NCI-H446 treated with DMSO at 0.1 percent for 48 hours (cell line): ENCODE data around the gene IL22RA2.

ENCODE experiments used
- DNase-seq: peaks from one replicate; lab custom pipeline; 2025; lab: John Stamatoyannopoulos, UW

The IL22RA2 gene

GRCh38 chr6:137166247-137167098 lies 7.0 kb downstream of the IL22RA2 start:
- DNase-seq: no peak

- no peak for DNase-seq
Measured at GRCh38 chr6:137165375-137166246, 7.8 kb downstream of the IL22RA2 start.

GRCh38 chr6:137163732-137164318 lies 9.6 kb downstream of the IL22RA2 start:
- no peak for DNase-seq

- DNase-seq: no peak
Measured at GRCh38 chr6:137162692-137163306, 10.6 kb downstream of the IL22RA2 start.

- DNase-seq: peak; percentile 45
Measured at GRCh38 chr6:137161949-137162348, 11.5 kb downstream of the IL22RA2 start.

- no peak for DNase-seq
Measured at GRCh38 chr6:137160763-137161162, 12.7 kb downstream of the IL22RA2 start.

- DNase-seq: no peak
Measured at GRCh38 chr6:137159912-137160311, 13.5 kb downstream of the IL22RA2 start.

DNA sequence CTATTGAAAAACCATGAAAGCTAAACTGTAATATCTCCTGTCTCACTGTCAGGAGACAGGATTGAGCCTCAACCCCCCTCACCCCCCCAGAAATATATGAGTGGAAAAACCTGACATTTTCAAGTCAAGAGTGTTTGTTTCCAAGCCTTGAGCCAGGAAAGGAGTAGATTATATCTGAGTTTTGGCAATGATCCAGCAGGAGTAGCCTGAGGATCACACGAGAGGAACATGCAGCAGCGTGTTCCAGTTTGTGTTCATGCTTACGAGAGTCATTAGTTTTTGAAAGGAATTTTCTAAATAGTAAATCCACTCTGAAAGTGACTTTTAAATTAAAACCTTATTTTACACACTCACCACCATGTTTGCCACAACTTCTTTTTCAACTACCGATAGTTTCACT lies 15.8 kb downstream of the IL22RA2 start:
- no peak for DNase-seq

GRCh38 chr6:137156650-137157049 lies 16.8 kb downstream of the IL22RA2 start:
- no peak for DNase-seq

GRCh38 chr6:137155830-137156229 lies 17.6 kb downstream of the IL22RA2 start:
- no peak for DNase-seq

- no peak for DNase-seq
Measured at GRCh38 chr6:137150072-137150471, 23.4 kb downstream of the IL22RA2 start.

DNA sequence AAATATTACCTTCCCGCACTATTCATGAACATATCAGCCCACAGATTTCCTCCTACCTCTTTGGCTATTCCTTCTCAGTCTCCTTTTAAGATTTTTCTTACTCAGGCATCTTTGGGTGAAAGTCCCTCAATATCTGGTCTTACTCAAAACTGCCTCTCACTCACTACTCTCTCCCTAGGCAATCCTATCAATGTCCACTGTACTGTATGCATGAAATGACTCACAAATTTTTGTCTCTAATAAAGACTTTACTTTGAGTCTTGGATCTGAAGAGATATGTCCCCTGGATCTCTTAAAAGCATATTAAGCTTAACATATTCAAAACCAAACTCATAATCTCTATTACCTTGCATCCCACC lies 24.4 kb downstream of the IL22RA2 start:
- no peak for DNase-seq

DNA sequence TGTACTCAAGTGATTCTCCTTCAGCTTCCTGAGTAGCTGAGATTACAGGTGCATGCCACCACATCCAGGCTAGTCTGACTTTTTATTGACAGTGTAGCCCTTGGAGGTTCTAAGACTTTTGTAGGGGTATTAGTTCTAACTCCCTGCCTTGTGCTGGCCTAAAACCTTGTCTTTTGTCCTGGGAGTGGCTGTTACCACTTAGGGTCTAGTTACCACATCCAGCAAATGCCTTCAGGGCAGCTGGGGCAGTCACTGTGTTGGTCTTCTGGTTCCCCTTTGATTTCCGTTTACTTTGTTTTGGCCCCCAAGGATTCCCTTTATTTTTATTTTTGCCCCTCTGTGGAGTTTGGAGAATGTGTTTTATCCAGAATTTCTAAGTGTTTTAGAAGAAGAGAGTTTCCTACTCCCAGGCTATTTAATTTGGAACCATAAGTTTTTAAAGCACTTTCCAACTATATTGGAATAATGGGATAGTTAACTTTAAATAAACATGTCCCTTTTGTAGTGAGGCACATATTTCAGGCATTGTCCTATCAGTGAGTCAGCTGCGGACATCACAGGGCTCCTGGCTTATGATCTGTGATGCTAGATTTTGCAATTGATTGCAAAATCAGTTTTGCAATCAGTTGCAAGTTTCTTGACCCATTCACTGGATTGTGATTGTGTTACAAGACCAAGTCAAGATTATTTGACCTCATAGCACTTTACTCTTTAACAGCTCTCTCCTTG lies 25.0 kb downstream of the IL22RA2 start:
- no peak for DNase-seq

DNA sequence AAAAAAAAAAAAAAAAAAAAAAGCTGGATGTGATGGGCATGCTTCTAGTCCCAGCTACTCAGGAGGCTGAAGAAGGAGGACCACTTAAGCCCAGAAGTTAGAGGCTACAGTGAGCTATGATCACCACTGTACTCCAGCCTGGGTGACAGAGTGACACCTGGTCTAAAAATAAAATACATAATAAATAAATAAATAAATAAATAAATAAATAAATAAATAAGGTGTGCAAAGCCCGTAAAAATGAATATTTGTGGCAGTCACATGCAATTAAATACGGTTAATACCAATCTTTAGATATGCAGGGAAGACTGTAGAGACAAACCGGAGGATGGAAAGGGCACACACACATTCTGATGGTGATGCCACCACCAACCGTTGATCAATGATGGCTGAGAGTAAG lies 26.2 kb downstream of the IL22RA2 start:
- DNase-seq: no peak

DNA sequence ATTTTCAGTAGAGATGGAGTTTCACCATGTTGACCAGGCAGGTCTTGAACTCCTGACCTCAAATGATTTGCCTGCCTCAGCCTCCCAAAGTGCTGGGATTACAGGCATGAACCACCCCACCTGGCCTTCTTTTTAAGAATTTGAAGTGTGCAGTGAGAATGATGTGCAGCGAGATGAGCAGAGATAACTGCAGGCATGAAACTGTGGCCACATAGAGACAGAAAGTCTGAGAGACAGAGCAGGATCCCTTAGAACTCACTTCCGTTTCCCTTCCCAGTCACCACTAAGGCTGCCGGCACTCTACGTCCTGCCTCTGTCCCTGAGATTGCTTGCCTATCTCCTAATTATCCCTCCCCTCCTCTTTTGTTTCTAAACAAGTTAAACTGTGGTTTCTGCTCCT lies 27.2 kb downstream of the IL22RA2 start:
- no peak for DNase-seq

DNA sequence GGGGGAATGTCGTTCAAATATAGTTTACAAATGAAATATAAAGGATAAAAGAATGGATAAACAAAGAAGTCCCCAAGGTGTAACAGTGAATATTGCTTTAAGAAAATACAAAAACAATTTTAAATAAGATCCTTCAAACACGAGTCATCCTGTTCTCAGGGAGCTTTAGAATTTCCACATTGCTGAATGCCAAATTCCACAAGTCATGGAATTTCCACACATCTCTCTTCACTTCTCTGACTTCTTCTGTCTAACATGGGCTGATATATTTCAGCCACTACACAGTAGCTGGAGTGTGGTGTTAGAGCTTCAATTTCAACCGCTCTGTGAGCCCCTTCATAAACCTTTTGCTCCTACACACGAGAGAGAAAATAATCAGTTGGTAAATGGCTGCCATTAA lies 28.0 kb downstream of the IL22RA2 start:
- DNase-seq: no peak

GRCh38 chr6:137136065-137136464 lies 37.4 kb downstream of the IL22RA2 start:
- DNase-seq: no peak

DNA sequence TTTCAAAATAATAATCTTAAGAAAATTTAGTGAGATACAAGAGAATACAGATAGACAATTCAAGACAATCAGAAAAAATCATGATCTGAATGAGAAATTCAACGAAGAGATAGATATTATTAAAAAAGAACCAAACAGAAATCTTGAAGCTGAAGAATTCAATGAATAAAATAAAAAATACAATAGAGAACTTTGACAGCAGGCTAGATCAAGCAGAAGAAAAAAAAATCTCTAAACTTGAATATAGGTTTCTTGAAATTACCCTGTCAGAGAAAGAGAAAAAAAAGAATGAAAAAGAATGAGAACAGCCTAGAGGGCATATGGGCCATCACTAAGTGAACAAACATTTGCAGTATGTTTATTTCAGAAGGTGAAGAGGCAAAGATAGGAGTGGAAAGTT lies 39.0 kb downstream of the IL22RA2 start:
- no peak for DNase-seq

GRCh38 chr6:137133122-137133521 lies 40.3 kb downstream of the IL22RA2 start:
- no peak for DNase-seq

GRCh38 chr6:137126875-137127485 lies 46.5 kb downstream of the IL22RA2 start:
- no peak for DNase-seq

- DNase-seq: no peak
Measured at GRCh38 chr6:137123078-137123477, 50.4 kb downstream of the IL22RA2 start.
